Stimulated activated CD4-positive, alpha-beta T cell treated with anti-CD3 and anti-CD28 coated beads, Interleukin-1b, Interleukin-23, amount 100 ng/mL, for 48 hours (primary cell): Measurements from ENCODE around the gene BBX.

Experiments used
- DNase-seq: peaks from one replicate; pipeline ENCODE4 v3.0.0-alpha.2; 2020

Gene BBX

DNA sequence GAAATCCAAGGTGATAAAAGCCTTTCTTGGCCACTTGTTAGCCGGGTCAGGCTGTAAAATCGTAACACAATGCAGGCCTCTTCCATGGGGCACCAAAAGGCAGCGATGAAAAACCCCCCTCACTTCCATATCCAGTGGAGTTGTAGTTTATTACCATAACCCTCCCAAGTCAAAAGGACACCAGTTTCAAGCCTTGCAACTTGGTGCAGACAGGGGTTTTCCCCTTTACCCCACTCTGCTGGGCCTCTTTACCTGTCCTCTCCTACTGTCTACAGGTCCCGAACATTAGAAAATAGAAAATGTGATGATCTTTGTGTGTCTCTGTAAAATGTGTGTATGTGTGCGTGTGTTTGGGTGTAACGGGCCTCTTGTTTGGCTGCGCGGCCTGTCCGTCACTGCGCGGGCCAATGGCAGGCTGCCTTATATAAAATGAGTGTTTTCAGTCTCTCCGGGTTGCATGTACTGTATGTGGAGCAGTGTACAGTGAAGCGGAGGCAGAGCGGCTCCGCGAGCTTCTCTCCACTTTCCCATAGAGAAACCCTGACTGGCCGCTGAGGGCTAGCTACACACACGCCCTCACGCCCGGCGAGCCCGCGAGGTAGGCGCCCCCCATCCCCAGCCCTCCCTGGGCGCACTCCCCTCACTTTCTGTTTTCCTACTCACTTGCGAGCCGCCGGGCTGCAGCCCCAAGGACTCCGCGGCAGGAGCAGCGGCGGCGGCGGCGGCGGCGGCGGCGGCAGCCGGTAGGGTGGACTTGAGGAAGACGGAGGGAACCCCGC lies at the start of gene BBX:
Gene BBX, plus strand, starts transcription at position 453 of the 779 bp plus-strand sequence. CDS start 187,499 bp downstream, outside the sequence.
- DNase-seq, result peak; percentile 90

DNA sequence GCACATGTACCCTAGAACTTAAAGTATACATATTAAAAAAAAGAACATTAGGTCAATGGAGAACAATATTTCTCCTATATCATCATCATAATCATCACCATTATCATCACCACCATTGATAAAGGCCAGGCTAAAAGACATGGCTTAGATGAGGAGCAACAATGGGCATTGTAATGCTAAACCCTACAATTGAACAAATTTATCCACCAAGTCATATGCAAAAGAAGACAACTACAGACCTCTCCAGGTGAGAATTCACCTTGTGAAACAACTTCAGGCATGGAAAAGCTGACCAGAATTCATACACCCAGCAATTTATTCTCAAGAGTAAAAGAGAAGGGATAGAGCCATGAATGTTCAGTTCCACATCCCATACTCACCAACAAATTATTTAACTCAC lies 46.3 kb upstream of the BBX start:
- DNase-seq, result no peak

DNA sequence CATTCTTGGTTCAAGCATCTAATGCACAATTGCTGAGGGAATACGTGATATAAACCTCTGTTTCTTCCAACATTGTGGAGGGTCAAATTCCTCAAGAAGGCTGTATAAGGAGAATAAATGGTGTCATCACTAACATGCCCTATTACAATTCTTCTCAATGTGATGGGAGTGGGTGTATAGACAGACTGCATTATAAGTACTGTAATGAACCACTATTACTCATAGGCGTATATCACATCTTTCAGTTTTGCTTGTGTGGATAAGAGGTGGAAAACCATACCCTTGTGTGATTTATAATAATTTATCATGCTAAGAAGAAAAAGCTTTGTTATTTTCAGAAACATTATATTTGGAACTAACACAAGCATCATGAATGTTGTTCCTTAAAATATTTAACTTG lies 35.3 kb upstream of the BBX start:
- no peak for DNase-seq

DNA sequence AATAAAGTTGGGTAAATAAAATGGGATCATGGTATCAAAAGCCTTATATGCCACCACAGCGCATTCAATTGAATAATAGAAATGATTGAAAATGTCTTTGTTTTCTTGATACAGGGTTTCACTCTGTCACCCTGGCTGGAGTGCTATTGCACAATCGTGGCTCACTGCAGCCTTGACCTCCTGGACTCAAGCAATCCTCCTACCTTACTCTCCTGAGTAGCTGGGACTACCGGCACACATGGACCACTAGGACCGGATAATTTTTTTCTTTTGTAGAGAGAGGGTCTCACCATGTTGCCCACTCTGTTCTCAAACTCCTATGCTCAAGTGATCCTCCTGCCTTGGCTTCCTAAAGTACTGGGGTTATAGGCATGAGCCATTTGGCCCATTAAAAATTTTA lies 33.8 kb upstream of the BBX start:
- DNase-seq, result no peak

DNA sequence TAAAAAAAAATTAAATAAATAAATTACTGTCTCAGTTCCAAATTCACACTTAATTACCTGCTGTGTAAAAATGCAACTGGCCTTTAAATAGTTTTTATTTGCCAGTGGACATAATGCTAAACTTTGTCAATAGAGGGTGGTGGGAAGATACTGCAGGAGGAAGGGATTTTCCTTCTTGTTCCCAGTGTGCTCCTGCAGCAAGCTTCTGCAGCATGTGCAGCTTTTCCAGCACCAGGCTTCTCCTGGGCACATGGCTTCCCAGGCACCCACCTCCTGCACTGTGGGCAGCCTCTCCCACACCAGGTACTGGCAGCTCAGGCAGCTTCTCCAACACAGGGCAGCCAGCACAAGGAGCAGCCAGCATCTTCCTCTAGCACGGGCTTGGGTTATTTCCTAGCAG lies 29.6 kb upstream of the BBX start:
- DNase-seq, result no peak

DNA sequence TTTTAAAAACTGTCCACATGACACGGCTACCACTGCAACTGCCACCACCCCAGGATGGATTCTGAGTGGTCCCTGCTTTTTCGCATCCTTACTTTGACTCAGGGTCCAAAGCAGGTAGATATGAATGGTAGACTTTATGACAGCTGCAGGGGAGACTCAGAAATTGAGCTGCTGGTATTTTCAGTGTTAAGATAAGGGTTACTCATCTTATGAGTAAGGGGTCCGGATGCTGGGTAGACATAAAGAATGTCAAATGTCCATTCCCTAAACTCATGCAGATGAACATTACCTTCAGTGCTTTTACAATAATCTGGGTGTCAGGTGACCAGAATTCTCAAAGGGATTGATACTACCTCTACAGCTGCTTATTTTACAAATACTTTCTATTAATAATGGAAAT lies 25.9 kb upstream of the BBX start:
- DNase-seq, result no peak

DNA sequence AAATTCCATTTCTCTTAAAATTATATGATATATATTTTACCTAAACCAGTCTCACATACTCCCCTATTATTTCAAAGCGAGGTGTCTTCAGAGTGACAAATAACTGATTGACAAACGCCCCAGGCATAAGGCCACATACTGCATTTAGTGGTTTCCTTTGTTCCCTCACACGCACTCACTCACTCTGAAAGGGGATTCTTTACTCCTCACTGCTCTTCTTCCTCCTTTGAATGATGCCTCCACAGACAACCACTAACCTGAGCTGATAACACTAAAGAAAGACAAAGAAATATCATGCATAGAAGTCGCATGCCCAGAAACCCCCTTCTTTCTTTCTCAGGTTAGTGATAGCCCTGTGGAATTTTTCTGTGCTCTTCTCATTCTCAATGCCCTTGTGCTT lies 24.1 kb upstream of the BBX start:
- no peak for DNase-seq

DNA sequence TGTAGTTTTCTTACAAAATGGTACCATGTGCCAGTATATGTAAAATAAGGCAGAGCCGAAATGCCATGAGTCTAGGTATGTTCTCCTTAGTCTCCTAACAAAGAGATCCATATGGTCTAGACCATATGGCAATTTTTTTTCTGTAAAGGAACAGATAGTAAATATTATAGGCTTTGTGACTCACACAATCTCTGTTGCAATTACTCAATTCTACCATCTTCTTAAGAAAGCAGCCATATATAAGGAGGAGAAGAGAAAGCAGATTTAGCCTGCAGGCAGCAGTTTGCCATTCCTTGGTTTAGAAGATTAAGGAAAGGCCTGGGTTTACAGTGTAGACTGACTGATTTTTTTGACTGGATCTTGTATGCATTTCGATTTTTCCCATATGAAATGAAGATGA lies 16.3 kb upstream of the BBX start:
- no peak for DNase-seq

DNA sequence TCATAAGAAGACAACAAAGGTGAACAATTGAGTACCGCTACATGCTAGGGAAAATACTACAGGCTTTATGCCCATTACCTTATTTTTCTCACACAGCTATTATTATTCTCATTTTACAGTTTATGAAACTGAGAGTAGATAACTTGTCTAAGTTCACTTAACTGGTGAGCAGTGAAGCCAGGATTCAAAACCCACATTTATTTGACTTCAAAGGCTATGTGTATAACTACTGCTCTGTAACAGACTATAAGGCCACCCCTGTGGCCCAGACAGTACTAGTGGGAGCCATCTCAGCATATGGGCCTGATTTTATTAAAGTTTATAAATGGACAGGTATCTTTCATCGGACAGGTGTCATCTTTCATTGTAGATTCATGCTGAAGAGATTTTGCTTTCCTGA lies 14.4 kb upstream of the BBX start:
- no peak for DNase-seq

DNA sequence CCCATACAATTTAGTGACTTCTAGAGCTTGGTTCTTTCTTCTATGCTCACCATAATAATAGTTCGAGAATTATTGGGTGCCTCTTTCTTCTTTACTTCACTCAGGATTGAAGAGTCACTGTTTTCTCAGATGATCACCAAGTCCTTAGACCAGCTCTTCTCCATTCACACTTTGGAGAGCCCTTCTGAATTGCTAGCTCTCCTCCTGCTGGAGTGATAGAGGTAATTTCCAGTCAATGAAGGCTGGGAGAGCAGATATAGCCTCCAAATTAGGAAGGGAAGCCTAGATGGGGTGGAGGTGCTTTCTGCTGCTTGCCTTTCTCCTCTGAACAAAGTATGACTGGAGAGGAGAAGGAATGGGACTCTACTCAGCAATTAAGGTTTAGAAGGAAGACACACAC lies 10.7 kb upstream of the BBX start:
- DNase-seq, result no peak

DNA sequence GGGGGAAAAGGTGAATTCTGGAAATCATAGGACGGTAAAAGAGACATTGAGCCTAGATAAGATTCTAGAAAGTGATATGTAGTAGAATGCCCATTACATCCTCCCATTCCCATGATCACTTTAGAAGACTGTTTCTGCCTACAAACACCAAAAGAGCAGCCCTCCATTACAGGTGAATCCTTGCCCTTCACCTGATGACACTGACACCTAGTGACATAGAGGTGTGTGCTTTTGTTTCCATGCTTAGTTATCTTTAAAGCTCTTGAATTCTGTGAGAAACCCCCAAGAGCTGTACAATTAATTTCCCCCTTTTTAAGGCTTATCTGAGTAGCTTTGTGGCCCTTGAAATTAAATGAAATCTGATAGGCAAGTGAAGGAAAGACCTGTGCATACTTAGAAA lies 8.3 kb upstream of the BBX start:
- no peak for DNase-seq

DNA sequence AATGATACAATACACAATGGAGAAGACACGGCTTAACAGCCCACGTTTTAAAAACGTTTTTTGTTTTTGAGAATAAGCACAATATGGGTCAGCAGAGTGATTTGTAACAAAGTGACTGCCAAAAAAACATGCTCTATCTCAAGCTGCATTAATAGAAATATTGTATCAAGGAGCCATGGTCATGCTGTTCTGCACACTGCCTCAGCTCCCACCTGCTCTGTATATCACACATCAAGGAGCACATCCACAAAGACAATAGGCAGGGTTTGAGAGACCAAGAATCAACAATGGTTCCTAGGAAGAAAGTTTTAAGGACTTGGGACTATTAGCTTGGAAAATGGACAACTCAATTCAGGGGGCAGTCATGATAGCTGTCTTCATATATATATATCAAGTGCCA lies 6.3 kb upstream of the BBX start:
- DNase-seq, result no peak

DNA sequence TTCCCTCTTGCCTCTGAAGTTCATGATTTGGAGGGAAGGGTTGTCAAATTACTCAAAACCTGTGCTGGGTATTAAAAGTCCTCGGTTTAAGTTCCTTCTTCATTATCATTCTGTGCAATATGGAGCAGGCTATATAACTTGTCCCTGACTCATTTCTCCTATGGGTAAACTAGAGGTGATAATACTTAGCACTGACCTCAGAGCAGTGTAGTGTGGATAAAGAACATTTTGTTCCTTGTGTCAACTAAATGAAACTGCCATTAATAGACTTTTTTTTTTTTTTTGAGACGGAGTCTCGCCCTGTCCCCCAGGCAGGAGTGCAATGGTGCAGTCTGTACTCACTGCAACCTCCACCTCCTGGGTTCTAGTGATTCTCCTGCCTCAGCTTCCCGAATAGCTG lies 2.2 kb upstream of the BBX start:
- DNase-seq, result no peak

DNA sequence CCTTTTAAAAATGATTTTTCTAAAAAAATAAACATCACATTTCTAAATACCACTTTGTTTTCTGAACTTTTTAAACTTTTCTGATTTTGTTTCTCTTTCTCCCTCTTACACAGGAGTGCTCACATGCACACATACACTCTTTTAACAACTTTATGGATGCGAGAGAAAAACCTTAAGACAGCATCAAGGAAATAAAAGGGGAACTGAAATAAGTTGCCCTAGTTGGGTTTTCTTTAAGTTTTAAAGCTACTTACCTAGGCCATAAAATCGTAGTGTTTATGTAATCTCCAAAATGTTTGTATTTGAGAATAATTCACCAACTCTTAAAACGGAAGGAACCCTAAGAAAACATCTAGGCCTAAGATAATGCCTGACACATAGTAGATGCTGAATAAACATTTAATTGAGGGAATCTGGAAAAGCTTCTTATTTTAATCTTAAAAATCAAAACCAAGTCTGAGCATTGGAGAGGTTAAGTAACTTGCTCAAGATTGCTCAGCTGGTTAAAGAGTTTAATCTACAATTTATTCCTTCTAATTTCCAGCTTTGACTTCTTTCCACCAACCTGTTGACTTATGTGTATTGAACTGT lies 1.2 kb upstream of the BBX start:
- DNase-seq, result no peak

DNA sequence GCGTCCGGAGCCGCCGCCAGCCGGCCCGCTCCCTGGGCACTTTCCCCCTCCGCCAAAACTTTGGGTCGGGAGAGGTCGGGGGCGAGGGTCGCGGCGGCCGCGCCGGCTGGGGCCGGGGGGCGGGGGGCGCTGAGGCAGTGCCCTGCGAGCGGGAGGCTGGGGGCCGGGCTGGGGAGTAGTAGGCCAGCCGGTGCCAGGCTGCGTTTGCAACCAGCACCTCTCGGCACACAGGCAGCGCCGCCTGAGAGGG lies 452 bp downstream of the BBX start:
- DNase-seq, result no peak

DNA sequence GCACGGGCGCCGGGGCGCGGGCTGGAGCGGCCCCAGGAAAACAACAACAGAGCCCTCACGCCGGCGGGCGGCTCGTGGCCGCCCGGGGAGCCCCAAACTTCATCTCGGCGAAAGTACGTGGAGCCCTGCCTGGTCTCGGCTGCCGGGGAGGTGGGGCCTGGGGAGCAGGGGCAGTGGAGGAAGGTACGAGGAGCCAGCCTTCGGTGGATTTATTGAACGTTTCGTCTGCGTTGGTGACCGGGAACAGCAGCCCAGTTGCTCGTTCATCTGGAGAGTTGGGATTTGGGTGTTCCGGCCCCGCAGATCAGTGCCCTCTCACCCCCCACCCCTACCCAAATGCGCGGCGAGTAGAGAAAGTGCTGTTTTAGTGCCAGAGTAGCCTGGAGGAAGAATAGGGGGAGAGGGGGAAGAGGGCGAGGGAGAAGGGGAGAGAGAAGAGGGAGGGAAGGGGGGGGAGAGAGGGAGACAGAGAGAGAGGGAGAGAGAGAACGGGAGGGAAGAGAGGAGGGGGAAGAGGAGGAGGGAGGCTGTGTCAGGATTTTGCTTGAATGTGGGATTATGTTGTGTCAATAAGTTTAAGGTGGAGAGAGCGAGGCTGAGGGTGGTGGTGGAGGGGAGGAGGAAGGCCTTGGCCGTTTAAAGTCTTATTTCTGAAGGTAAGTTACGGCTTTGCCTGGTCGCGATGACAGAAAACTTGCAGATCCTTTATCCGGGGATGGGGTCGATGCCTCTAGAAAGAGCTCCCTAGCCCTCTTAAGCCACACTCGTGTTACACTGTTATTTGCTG lies 970 bp downstream of the BBX start:
- peak; percentile 48 for DNase-seq

DNA sequence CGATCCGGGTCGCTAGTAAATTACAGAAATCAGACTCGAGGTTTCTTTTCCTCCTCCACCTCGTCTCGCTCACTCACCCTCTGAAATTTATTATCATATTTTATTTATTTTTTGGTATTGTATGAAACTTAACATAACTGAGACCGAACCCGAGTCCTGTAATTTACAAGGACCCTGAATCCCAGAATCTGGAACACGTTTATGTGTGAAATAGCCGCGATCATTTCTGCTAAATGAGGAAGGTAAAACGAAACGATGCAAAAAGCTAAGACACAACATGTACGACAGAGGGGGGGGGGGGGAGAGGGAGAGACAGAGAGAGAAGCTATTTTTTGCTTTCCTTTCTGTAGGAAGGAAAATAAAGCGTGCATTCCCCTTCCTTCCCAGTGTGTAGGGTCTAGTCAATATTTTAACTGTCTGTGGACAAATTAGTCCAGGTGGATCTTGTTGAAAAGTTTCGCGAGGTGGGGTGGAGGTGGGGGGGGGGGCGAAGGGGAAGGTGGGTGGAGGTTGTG lies 1.6 kb downstream of the BBX start:
- DNase-seq, result no peak

DNA sequence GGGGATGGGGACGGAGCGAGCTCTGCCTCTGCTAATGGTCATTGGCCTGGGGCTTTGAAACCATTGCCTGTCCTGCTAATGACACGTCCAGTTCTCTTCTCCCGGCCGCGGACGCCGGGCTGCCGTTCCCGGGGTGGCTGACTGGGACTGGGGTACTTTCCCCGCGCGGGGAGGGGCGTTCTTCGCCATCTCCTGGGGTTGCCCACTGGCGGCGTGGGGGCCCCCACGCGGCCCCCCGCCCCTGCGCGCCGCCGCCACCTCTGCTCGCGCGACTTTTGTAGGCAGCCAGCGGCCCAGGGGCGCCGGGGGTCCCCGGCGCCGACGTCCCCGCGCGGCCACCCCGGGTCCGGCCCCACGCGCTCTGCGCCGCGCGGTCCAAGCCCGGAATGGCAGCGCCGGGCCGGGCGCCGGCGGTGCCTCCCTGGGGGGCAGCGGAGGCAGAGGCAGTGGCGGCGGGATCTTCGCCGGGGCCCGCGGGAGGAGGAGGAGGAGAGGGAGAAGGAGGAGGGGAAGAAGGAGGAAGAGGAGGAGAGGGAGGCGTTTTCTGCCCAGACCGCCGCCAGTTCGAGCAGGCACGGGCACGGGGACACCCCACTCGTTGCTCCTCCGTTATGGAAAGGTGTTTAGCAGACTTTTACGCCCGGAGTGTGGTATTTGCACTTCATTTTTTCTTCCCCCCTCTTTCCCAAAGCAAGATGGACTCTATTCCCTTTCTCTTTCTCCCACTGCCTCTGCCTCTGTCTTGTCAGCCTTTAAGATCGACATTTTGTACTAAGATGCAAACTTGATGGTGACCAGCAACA lies 2.3 kb downstream of the BBX start:
- peak; percentile 31 for DNase-seq

DNA sequence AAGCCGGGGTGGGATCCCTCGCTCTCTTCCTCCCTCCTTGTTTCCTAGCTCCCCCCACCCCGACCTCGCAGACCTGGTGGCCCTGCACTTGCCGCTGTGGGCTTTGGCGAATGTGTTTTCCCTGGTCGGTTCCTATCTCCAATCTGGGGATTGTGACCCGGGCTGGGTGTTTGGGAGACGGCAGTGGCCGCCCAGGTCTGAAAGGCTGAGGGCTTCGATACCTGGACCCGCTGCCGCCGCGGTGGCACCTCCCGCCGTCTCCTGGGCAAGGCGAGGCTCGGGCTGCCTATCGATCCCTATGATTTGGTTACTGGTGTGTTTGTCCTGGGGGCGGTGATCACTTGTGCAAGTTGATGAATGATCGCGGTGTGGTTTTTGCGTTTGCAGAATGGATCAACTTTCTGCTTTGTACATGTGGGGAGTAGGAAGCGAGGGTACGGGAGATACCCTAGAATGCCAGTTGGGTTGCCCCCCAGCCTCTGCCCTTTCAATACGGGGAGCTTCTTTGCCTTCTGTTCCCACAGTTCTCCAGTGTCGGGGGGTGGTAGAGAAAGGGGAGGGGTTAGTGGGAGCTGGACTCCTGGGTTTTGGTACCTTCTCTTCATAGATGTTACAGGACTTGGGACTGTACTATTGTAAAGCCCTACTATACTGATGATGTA lies 3.0 kb downstream of the BBX start:
- peak; percentile 19 for DNase-seq

DNA sequence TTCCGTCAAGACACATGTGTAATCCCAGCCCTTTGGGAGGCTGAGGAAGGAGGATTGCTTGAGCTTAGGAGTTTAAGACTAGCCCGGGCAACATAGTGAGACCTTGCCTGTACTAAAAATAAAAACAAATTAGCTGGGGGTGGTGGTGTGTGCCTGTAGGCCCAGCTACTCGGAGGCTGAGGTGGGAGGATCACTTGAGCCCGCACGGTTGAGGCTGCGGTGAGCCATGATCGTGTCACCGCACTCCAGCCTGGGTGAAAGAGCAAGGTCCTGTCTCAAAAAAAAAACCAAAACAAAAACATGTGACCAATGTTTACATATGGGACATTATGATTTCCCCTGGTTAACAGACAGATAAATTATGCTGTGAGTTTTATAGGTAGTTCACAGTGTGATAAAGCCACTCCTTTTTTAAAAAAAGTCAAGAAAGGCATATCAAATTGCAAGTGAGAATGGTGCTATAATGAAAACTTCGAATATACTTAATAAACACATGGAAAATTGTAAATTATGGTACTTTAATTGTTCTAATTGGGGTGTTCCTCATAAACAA lies 9.2 kb downstream of the BBX start:
- DNase-seq, result no peak

DNA sequence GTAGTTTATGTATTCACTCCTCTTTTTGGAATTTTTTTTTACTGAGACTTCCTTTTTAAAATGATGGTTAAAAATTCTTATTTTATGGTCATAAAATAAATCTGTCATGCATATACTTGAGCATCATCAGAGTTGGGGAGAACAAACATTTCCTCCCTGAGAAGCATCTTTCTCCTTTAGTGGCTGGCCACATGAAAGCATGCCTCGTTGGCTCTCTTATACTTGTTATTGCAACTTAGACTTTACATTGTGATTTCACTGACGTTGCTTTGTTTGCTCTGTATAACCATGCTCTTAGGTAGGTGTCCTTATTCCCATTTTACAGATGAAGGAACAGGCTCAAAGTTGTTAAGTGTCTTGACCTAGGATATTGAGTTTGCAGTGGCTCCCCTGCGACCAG lies 18.1 kb downstream of the BBX start:
- no peak for DNase-seq

DNA sequence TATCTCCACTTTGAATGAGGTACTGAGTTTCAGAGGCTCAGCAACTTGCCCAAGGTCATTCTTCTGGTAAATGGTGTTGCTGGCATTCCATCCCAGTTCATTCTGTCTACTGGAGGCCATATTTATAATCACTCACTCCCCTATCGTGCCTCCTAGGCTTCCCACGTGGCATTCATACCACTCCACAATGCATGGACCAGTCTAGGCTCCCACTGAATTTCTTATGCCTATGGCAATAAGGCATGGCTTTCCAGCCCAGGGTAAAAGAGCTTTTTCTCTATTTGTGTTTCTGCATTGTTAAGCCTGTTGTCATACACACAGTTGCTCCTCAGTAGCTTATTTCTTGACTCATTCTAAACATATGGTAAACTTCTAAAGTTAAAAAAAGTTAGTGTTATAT lies 19.9 kb downstream of the BBX start:
- no peak for DNase-seq

DNA sequence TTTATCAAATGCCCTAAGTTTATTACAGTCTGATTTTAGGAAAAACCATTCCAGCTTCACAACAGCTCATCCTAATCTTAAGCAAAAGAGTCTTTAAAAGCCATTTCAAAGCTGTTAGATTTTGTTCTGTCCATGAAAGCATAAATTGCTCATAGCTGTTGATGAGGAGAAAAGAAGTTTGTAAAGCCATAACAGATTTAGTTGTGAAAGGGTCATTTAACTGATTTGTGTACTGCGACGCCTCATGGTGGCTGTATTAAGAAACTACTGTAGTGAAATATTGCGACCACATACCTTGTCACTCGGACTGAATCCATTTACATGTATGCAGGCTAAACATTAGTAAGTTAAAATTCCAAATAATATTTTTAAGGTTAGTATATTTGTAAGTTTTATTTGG lies 20.9 kb downstream of the BBX start:
- DNase-seq, result no peak
